HL-60 (cell line): ENCODE results near the gene FAM219A.

Source experiments
- GABPA ChIP-seq: IDR thresholded peaks from 2 replicates; pipeline ENCODE4 v1.6.1; 2012; ENCODE audit warnings: low read depth
- POLR2AphosphoS5 ChIP-seq: IDR thresholded peaks from 2 replicates; pipeline ENCODE4 v1.6.1; 2012; ENCODE audit warnings: low read depth
- TF ChIP-seq, protein P1 (sequence below): IDR thresholded peaks from one replicate; pipeline ENCODE4 v1.5.1; 2011; ENCODE audit warnings: low read length, control low read depth, inconsistent platforms; ENCODE audit not compliant: insufficient read depth

DNA sequence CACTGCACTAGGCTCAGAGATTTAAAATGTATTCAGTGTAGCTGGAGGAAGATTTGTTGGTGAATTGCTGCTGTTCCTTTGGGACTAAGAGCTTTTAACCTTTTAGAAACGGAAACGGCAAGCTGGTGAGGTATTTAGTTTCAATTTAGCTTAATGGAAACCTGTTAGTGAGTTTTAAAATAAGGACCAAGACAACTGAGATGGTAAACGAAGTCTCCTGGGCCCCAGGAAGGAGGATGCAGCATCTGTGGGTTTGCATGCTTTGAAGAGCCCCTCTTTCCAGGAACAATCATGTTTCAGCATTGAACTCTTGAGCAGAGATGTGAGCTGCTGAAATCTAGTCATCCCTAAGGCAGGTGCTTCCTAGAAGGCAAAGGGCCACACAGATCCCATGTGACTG lies 16.7 kb upstream of the FAM219A start:
- TF ChIP-seq, protein P1, sequence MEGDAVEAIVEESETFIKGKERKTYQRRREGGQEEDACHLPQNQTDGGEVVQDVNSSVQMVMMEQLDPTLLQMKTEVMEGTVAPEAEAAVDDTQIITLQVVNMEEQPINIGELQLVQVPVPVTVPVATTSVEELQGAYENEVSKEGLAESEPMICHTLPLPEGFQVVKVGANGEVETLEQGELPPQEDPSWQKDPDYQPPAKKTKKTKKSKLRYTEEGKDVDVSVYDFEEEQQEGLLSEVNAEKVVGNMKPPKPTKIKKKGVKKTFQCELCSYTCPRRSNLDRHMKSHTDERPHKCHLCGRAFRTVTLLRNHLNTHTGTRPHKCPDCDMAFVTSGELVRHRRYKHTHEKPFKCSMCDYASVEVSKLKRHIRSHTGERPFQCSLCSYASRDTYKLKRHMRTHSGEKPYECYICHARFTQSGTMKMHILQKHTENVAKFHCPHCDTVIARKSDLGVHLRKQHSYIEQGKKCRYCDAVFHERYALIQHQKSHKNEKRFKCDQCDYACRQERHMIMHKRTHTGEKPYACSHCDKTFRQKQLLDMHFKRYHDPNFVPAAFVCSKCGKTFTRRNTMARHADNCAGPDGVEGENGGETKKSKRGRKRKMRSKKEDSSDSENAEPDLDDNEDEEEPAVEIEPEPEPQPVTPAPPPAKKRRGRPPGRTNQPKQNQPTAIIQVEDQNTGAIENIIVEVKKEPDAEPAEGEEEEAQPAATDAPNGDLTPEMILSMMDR = no peak
- TF ChIP-seq GABPA = no peak
- TF ChIP-seq POLR2AphosphoS5 = no peak
